Mesenchymal stem cell (in vitro differentiated cells and primary cell): ENCODE measurements around the gene MBD3L5.
"Not testable (repeated sequence)": the region's sequence is repeated elsewhere in the genome, so short reads cannot be mapped to it uniquely, and the experiment has no call there.

ENCODE experiments used
- DNase-seq: peaks from one replicate; pipeline ENCODE4 v3.0.0-alpha.2; 2013
- H2AFZ ChIP-seq: one replicate; pipeline ENCODE4 v1.6.1; 2013; ENCODE audit warnings: low read depth, mild to moderate bottlenecking, control low read depth, inconsistent platforms, low read length, moderate library complexity
- H2AK5ac ChIP-seq: 2 replicates; pipeline ENCODE4 v1.6.1; 2013; ENCODE audit warnings: low read length, moderate library complexity, mild to moderate bottlenecking, inconsistent platforms; ENCODE audit not compliant: severe bottlenecking
- H2BK120ac ChIP-seq: one replicate; pipeline ENCODE4 v1.6.1; 2013; ENCODE audit warnings: low read depth, mild to moderate bottlenecking, inconsistent platforms, low read length, moderate library complexity
- H2BK12ac ChIP-seq, 2 experiments: one replicate each; pipeline ENCODE4 v1.6.1; 2013; ENCODE audit warnings: inconsistent platforms in 2 of 2, low read length in 2 of 2, mild to moderate bottlenecking in 2 of 2, moderate library complexity in 2 of 2, control low read depth in 1 of 2
- H2BK15ac ChIP-seq: one replicate; pipeline ENCODE4 v1.6.1; 2013; ENCODE audit warnings: mild to moderate bottlenecking, low read depth, inconsistent platforms; ENCODE audit not compliant: poor library complexity, severe bottlenecking
- H2BK5ac ChIP-seq: 2 replicates; pipeline ENCODE4 v1.6.1; 2013; ENCODE audit warnings: low read depth, mild to moderate bottlenecking, low read length, control low read depth, inconsistent platforms; ENCODE audit not compliant: poor library complexity, severe bottlenecking
- H3K14ac ChIP-seq, 2 experiments: one replicate each; pipeline ENCODE4 v1.6.1; 2013; ENCODE audit warnings: inconsistent platforms in 2 of 2, low read length in 2 of 2, control low read depth in 1 of 2, mild to moderate bottlenecking in 1 of 2, moderate library complexity in 1 of 2
- H3K18ac ChIP-seq, 2 experiments: one replicate each; pipeline ENCODE4 v1.6.1; 2013; ENCODE audit warnings: inconsistent platforms in 2 of 2, low read length in 2 of 2, control low read depth in 1 of 2, low read depth in 1 of 2, mild to moderate bottlenecking in 1 of 2
- H3K23ac ChIP-seq, 2 experiments: one replicate each; pipeline ENCODE4 v1.6.1; 2013; ENCODE audit warnings: inconsistent platforms in 2 of 2, low read length in 2 of 2, mild to moderate bottlenecking in 2 of 2, moderate library complexity in 2 of 2, control low read depth in 1 of 2
- H3K27ac ChIP-seq: 2 replicates; pipeline ENCODE4 v1.5.1; 2013; ENCODE audit warnings: mild to moderate bottlenecking, moderate library complexity, low read length, control low read depth, inconsistent platforms; ENCODE audit not compliant: poor library complexity, severe bottlenecking
- H3K27me3 ChIP-seq, 2 experiments: 2 replicates each; pipeline versions ENCODE4 v1.6.1 to v1.7.0; 2013; ENCODE audit warnings: low read length in 2 of 2, mild to moderate bottlenecking in 2 of 2, moderate library complexity in 2 of 2, control low read depth in 1 of 2, inconsistent platforms in 1 of 2; ENCODE audit not compliant: control insufficient read depth in 1 of 2, insufficient read depth in 1 of 2
- H3K36me3 ChIP-seq, 2 experiments: 2 replicates each; pipeline versions ENCODE4 v1.6.1 to v1.7.0; 2013; ENCODE audit warnings: low read length in 2 of 2, control low read depth in 1 of 2, inconsistent platforms in 1 of 2, low read depth in 1 of 2, mild to moderate bottlenecking in 1 of 2; ENCODE audit not compliant: insufficient read depth in 2 of 2, control insufficient read depth in 1 of 2
- H3K4ac ChIP-seq, 2 experiments: one replicate each; pipeline ENCODE4 v1.6.1; 2013; ENCODE audit warnings: inconsistent platforms in 2 of 2, low read length in 2 of 2, mild to moderate bottlenecking in 2 of 2, moderate library complexity in 2 of 2, control low read depth in 1 of 2, low read depth in 1 of 2
- H3K4me1 ChIP-seq: 2 replicates; pipeline ENCODE4 v1.6.1; 2013; ENCODE audit warnings: low read depth, low read length, control low read depth; ENCODE audit not compliant: control insufficient read depth, insufficient read depth
- H3K4me2 ChIP-seq: 2 replicates; pipeline ENCODE4 v1.6.1; 2013; ENCODE audit warnings: low read length, mild to moderate bottlenecking, inconsistent platforms; ENCODE audit not compliant: poor library complexity, severe bottlenecking
- H3K4me3 ChIP-seq, 2 experiments: 2 replicates each; pipeline versions ENCODE4 v1.5.1 to v1.7.0; 2013; ENCODE audit warnings: low read length in 2 of 2, mild to moderate bottlenecking in 2 of 2, control low read depth in 1 of 2, low read depth in 1 of 2; ENCODE audit not compliant: insufficient read depth in 1 of 2
- H3K79me1 ChIP-seq: replicated peaks from 2 replicates; pipeline ENCODE4 v1.6.1; 2013; ENCODE audit warnings: mild to moderate bottlenecking, control low read depth, low read length, inconsistent platforms; ENCODE audit not compliant: poor library complexity, severe bottlenecking
- H3K9ac ChIP-seq: 2 replicates; pipeline ENCODE4 v1.7.0; 2013; ENCODE audit warnings: mild to moderate bottlenecking, low read length, moderate library complexity
- H3K9me3 ChIP-seq: 2 replicates; pipeline ENCODE4 v1.7.0; 2013; ENCODE audit warnings: mild to moderate bottlenecking, low read length; ENCODE audit not compliant: control insufficient read depth
- H4K8ac ChIP-seq: one replicate; pipeline ENCODE4 v1.6.1; 2013; ENCODE audit warnings: inconsistent platforms, mild to moderate bottlenecking, low read length, moderate library complexity
- H4K91ac ChIP-seq: one replicate; pipeline ENCODE4 v1.6.1; 2013; ENCODE audit warnings: mild to moderate bottlenecking, low read length, inconsistent platforms
- WGBS: methylation state at CpG from one replicate; pipeline ENCODE4 v1.1.7; 2013; ENCODE audit warnings: mixed read lengths; 5-methylcytosine and 5-hydroxymethylcytosine counted together

Gene MBD3L5

GRCh38 chr19:7055679-7056078 lies 25.3 kb downstream of the MBD3L5 start:
- H3K9me3 ChIP-seq, H3K23ac ChIP-seq, H3K4ac ChIP-seq, H2BK15ac ChIP-seq, H4K8ac ChIP-seq, H3K4me3 ChIP-seq, H2BK12ac ChIP-seq, H3K36me3 ChIP-seq, H3K27ac ChIP-seq, H3K9ac ChIP-seq, DNase-seq, H3K4me1 ChIP-seq, H2AFZ ChIP-seq, H3K79me1 ChIP-seq, H2AK5ac ChIP-seq, H3K27me3 ChIP-seq, H2BK5ac ChIP-seq, H2BK120ac ChIP-seq, H3K14ac ChIP-seq, H3K18ac ChIP-seq, H3K4me2 ChIP-seq, H4K91ac ChIP-seq: not testable (repeated sequence)
- WGBS, result 75% methylated on average over 8 of the region's 14 CpGs

GRCh38 chr19:7056371-7056770 lies 26.0 kb downstream of the MBD3L5 start:
- not testable (repeated sequence) for H2BK12ac ChIP-seq, H4K91ac ChIP-seq, H3K36me3 ChIP-seq, H3K27ac ChIP-seq, H3K14ac ChIP-seq, H3K23ac ChIP-seq, H2BK15ac ChIP-seq, DNase-seq, H3K9ac ChIP-seq, H3K9me3 ChIP-seq, H2BK5ac ChIP-seq, H3K18ac ChIP-seq, H2BK120ac ChIP-seq, H3K4ac ChIP-seq, H2AK5ac ChIP-seq, H3K4me2 ChIP-seq, H3K4me1 ChIP-seq, H3K79me1 ChIP-seq, H3K4me3 ChIP-seq, H2AFZ ChIP-seq, H3K27me3 ChIP-seq, H4K8ac ChIP-seq
- no CpG with 5 or more reads among the region's 16 CpGs for WGBS

DNA sequence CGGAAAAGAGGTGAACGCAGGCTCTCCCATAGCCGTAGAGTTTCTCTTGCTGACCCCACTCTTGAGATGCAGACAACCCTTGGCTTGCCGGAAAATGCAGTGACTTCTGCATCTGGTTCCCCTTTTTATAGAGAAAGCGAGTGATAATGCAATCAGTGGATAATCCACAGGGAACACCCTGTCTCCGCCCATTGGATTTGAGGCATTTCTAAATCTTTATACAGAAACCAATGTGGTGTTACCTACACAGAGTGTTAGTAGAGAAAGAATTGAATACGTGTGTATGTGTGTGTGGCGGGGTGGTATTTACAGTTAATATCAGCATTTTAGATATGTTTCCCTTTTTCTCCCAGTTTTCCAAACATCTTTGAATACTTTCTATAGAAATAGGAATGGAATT lies 28.2 kb downstream of the MBD3L5 start, which contains the start of gene MBD3L3:
TSS of gene MBD3L3 (minus strand) at position 101 of the 400 bp plus-strand sequence. CDS start at position 30, 71 bp downstream.
- not testable (repeated sequence) for H3K14ac ChIP-seq, H3K9me3 ChIP-seq, H4K8ac ChIP-seq, DNase-seq, H3K23ac ChIP-seq, H2BK15ac ChIP-seq, H3K27ac ChIP-seq, H3K36me3 ChIP-seq, H4K91ac ChIP-seq, H3K79me1 ChIP-seq, H3K4me3 ChIP-seq, H3K9ac ChIP-seq, H3K18ac ChIP-seq, H3K27me3 ChIP-seq, H2AFZ ChIP-seq, H2BK5ac ChIP-seq, H3K4me2 ChIP-seq, H2BK12ac ChIP-seq, H3K4ac ChIP-seq, H2AK5ac ChIP-seq, H3K4me1 ChIP-seq, H2BK120ac ChIP-seq
- whole genome bisulfite sequencing, result no CpG with 5 or more reads among the region's 8 CpGs

DNA sequence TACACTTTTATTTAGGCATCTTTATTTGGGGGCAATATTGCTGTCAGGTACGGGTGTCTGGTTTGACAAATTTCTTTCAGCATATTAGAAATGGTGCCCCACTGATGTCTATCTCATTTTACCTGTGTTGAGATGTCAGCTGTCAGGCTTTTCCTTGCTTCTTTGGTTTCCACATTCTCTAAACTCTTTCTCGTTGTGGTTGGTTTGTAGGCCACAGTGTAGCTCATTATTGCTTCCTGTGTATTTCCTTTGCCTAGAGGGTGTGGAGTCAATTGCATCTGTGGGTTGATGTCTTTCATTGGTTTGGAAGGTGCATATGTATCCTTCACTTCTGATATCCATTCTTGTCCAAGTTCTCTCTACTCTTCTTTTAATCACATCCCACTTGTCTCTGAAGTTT lies 29.6 kb downstream of the MBD3L5 start:
- H3K9ac ChIP-seq, DNase-seq, H2BK12ac ChIP-seq, H3K9me3 ChIP-seq, H2BK15ac ChIP-seq, H2AFZ ChIP-seq, H4K8ac ChIP-seq, H3K4ac ChIP-seq, H3K4me3 ChIP-seq, H2BK120ac ChIP-seq, H3K4me2 ChIP-seq, H3K23ac ChIP-seq, H2BK5ac ChIP-seq, H3K36me3 ChIP-seq, H3K27me3 ChIP-seq, H3K79me1 ChIP-seq, H3K27ac ChIP-seq, H3K4me1 ChIP-seq, H3K14ac ChIP-seq, H3K18ac ChIP-seq, H2AK5ac ChIP-seq, H4K91ac ChIP-seq: not testable (repeated sequence)
- no CpG with 5 or more reads among the region's 2 CpGs for WGBS
